ENCODE results near the gene CBFB. TPM values are rescaled to one million over a fixed set of nuclear protein-coding genes. Genes with fewer than 3 reads are reported as not detected.

CBFB gene
- total RNA-seq, 1 donor from 2014 or later, result 59.1 TPM

DNA sequence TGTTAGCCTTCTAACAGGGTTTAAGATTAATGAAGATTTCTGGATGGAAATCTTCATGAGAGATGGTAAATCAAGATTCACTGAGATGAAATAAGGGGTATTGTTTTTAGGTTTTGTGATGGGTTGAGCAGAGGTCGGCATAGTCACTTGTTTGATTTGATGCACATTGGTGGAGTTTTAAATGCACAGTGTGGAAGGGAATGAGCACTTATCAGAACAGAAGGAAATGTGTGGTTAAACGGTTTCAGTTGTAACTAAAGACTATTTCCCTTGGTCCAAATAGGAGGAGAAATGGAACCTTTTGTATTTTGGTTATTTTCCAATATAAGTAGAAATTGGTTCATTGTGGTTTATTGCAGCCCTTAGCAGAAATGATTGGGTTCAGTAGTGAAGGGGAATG lies 34.1 kb downstream of the CBFB start:
- no peaks in the 10 kb centered on the region for H3K9me3 ChIP-seq
- H3K4me3 ChIP-seq, result no peak overlapping the region
- H3K27me3 ChIP-seq, result no peaks in the 10 kb centered on the region
- TF ChIP-seq, protein P1, sequence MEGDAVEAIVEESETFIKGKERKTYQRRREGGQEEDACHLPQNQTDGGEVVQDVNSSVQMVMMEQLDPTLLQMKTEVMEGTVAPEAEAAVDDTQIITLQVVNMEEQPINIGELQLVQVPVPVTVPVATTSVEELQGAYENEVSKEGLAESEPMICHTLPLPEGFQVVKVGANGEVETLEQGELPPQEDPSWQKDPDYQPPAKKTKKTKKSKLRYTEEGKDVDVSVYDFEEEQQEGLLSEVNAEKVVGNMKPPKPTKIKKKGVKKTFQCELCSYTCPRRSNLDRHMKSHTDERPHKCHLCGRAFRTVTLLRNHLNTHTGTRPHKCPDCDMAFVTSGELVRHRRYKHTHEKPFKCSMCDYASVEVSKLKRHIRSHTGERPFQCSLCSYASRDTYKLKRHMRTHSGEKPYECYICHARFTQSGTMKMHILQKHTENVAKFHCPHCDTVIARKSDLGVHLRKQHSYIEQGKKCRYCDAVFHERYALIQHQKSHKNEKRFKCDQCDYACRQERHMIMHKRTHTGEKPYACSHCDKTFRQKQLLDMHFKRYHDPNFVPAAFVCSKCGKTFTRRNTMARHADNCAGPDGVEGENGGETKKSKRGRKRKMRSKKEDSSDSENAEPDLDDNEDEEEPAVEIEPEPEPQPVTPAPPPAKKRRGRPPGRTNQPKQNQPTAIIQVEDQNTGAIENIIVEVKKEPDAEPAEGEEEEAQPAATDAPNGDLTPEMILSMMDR (IDR thresholded peaks at IDR 0.05), result no peak
- no peak overlapping the region for H3K27ac ChIP-seq
- intact Hi-C loops (cut with DNase I), result no loop called here
- DNase-seq (ENCODE audit: low spot score in 2 of 2), result no peak
- no peaks in the 10 kb centered on the region for H3K4me1 ChIP-seq
- peaks cover 12 to 13% of the 10 kb centered on the region in 2 donors for H3K36me3 ChIP-seq

DNA sequence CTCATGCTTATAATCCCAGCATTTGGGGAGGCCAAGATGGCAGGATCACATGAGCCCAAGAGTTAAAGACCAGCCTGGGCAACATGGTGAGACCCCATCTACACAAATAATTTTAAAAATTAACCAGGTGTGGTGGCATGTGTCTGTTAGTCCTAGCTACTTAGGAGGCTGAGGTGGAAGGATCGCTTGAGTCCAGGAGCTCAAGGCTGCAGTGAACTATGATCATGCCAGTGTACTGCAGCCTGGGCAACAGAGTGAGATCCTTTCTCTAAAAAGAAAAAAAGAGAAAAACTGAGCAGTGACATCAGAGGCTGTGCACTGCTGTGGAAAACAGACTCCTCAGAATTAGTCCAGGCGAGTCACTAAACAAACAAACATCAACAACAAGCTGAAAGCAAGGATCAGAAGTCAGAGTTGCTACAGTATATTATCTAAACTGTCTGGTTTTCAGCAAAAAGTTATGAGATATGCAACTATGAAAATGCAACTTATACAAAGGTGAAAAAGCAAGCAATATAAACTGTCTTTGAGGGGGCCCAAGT lies 39.3 kb downstream of the CBFB start:
- Histone ChIP-seq H3K4me3 (no peak overlapping the region), H3K27ac (no peak overlapping the region), H3K4me1 (no peaks in the 10 kb centered on the region), H3K36me3 (peaks cover 28 to 38% of the 10 kb centered on the region in 2 donors), H3K27me3 (no peaks in the 10 kb centered on the region), H3K9me3 (no peaks in the 10 kb centered on the region)
- TF ChIP-seq, protein P1 (IDR thresholded peaks at IDR 0.05), result no peak
- DNase-seq (ENCODE audit: low spot score in 2 of 2), result no peak
- intact Hi-C loops (cut with DNase I), result no loop called here

DNA sequence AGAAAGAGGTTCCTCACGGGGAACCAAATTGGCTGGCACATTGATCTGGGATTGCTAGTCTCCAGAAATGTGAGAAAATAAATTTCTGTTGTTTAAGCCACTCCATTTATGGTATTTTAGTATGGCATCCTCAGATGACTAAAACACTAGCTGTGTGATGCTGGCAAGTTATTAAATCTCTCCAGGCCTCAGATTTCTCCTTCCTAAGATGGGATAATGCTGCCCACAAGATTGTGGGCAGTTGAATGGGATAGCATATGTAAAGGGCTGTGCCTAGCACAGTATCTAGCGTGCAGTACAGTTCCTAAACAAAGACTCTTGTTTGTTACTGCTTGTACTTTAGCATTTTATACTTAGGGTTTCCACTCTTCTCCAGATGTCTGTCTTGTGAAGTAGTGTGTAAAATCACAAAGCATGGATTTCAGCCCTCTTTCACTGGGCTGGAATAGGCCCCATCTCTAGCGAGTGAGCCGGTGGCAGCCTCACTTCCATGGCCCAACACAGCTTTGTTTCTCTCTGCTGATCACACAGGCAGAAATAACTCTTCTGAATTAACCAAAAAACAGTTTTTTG lies 42.6 kb downstream of the CBFB start:
- H3K27me3 ChIP-seq, result no peaks in the 10 kb centered on the region
- no peak overlapping the region for H3K4me3 ChIP-seq
- intact Hi-C loops (cut with DNase I), result no loop called here
- TF ChIP-seq, protein P1 (IDR thresholded peaks at IDR 0.05), result no peak
- DNase-seq (ENCODE audit: low spot score in 2 of 2), result no peak
- H3K27ac ChIP-seq, result no peak overlapping the region
- no peaks in the 10 kb centered on the region for H3K4me1 ChIP-seq
- H3K9me3 ChIP-seq, result no peaks in the 10 kb centered on the region
- H3K36me3 ChIP-seq, result peaks cover 42 to 52% of the 10 kb centered on the region in 2 donors

DNA sequence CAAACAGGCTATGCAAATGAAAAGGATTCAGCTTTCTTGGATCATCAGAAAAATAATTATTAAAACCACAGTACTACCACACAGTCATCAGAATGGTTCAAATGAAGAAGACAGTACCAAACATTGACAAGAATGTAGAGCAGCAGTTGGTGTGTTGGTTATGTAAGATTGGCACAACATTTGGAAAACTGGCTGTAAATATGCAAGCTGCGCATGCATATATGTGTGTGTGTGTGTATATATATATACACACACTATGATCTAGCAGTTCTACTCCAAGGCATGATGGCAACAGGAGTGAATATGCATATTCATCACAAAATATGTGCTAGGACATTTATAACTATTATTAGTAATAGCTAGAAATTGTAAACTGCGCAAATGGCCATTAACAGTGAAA lies 46.4 kb downstream of the CBFB start:
- intact Hi-C loops (cut with DNase I), result no loop called here
- H3K36me3 ChIP-seq, result peaks cover 20 to 27% of the 10 kb centered on the region in 2 donors
- DNase-seq (ENCODE audit: low spot score in 2 of 2), result no peak
- no peak overlapping the region for H3K4me3 ChIP-seq
- H3K27me3 ChIP-seq, result no peaks in the 10 kb centered on the region
- no peaks in the 10 kb centered on the region for H3K4me1 ChIP-seq
- no peak overlapping the region for H3K27ac ChIP-seq
- no peaks in the 10 kb centered on the region for H3K9me3 ChIP-seq
- TF ChIP-seq, protein P1 (IDR thresholded peaks at IDR 0.05), result no peak

DNA sequence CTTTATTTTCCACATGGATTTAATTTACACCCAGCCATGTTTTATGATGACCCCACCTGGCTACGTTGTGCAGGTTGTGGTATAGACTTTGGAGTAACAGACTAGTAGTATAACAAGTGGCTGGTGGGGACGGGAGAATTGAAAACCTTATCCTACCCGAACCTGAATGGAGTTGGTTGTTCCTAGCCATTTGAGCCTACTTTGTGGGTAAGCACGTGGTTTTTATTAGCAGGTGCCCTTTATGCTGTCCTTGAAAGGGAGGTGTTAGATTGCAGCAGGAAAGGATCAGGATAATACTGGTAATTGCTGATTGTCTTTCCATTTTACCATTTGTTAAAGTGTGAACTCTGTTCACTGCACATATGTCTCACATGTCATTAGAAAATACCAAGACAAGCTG lies 48.9 kb downstream of the CBFB start:
- H3K27ac ChIP-seq, result no peak overlapping the region
- intact Hi-C loops (cut with DNase I), result no loop called here
- peaks cover 16 to 17% of the 10 kb centered on the region in 2 donors for H3K36me3 ChIP-seq
- no peak overlapping the region for H3K4me3 ChIP-seq
- H3K9me3 ChIP-seq, result no peaks in the 10 kb centered on the region
- no peaks in the 10 kb centered on the region for H3K27me3 ChIP-seq
- TF ChIP-seq, protein P1 (IDR thresholded peaks at IDR 0.05), result no peak
- DNase-seq (ENCODE audit: low spot score in 2 of 2), result no peak
- H3K4me1 ChIP-seq, result no peaks in the 10 kb centered on the region
